ENCODE measurements around the gene ATR. TPM values are rescaled to one million over a fixed set of nuclear protein-coding genes. Genes with fewer than 3 reads are reported as not detected.
A peak's percentile ranks its signal among the peaks of the same experiment; 100 is the strongest.
"Not testable (repeated sequence)": the region's sequence is repeated elsewhere in the genome, so short reads cannot be mapped to it uniquely, and the experiment has no call there.

The ATR gene
- total RNA-seq, 1 donor from 2014 or later: 15.2 TPM

- H3K9me3 Mint-ChIP-seq (ENCODE audit: low read depth): no peaks in the 10 kb centered on the region
- no peak for DNase-seq (ENCODE audit: low spot score)
- no peaks in the 10 kb centered on the region for H3K36me3 Mint-ChIP-seq (ENCODE audit: low read depth)
- peak overlapping the region; percentile 98 for H3K27ac Mint-ChIP-seq (ENCODE audit: unreplicated experiment)
- no peak for TF ChIP-seq CTCF (IDR thresholded peaks at IDR 0.05)
- H3K4me1 Mint-ChIP-seq (ENCODE audit: low read depth): peaks cover 35% of the 10 kb centered on the region
- H3K27me3 Mint-ChIP-seq (ENCODE audit: low read depth): peaks cover 2% of the 10 kb centered on the region
- H3K4me3 Mint-ChIP-seq (ENCODE audit: unreplicated experiment): peak overlapping the region; percentile 94
These were observed 721 bp downstream of the ATR start for GRCh38 chr3:142577696-142578328.

DNA sequence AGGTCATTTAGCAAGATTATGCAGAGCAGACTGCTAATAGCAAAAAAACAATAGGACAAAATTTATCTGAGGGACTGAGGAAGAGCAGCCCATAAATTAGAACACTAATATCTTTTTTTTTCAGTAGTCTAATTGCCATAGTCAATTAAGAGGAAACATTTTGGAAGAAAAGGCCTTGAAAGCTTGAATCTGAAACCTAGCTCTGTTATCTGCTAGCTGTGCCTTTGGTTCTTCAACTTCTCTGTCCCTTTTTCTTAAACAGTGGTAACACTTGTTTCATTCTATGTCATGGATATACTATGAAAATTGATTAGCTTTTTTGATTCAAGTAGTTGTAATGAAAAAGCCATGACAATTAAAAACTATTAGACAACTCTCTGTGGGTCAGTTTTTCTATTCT lies 1.7 kb downstream of the ATR start:
- peaks cover 35% of the 10 kb centered on the region for H3K4me1 Mint-ChIP-seq (ENCODE audit: low read depth)
- no peak for DNase-seq (ENCODE audit: low spot score)
- no peaks in the 10 kb centered on the region for H3K9me3 Mint-ChIP-seq (ENCODE audit: low read depth)
- no peaks in the 10 kb centered on the region for H3K36me3 Mint-ChIP-seq (ENCODE audit: low read depth)
- no peak for TF ChIP-seq CTCF (IDR thresholded peaks at IDR 0.05)
- no peaks in the 10 kb centered on the region for H3K27me3 Mint-ChIP-seq (ENCODE audit: low read depth)
- H3K27ac Mint-ChIP-seq (ENCODE audit: unreplicated experiment): no peak overlapping the region
- H3K4me3 Mint-ChIP-seq (ENCODE audit: unreplicated experiment): peak overlapping the region; percentile 94

GRCh38 chr3:142574665-142575064 lies 3.9 kb downstream of the ATR start:
- Mint-ChIP-seq H3K9me3 (ENCODE audit: low read depth) (no peaks in the 10 kb centered on the region), H3K4me1 (ENCODE audit: low read depth) (peaks cover 34% of the 10 kb centered on the region), H3K27me3 (ENCODE audit: low read depth) (no peaks in the 10 kb centered on the region), H3K36me3 (ENCODE audit: low read depth) (no peaks in the 10 kb centered on the region), H3K4me3 (ENCODE audit: unreplicated experiment) (no peak overlapping the region), H3K27ac (ENCODE audit: unreplicated experiment) (no peak overlapping the region)
- TF ChIP-seq CTCF (IDR thresholded peaks at IDR 0.05): no peak
- no peak for DNase-seq (ENCODE audit: low spot score)

DNA sequence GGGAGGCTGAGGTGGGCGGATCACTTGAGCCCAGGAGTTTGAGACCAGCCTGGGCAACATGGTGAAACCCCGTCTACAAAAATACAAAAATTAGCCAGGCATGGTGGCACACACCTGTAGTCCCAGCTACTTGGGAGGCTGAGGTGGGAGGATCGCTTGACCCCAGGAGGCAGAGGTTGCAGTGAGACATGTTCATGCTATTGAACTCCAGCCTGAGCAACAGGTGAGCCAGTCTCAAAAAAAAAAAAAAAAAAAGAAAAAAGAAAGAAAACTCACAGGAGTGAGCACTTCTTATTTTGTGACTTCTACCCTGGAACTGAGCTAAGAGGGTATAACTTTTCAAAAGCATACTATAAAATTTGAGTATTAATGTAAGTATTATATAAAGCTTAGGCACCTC lies 4.3 kb downstream of the ATR start:
- H3K4me1 Mint-ChIP-seq (ENCODE audit: low read depth): peaks cover 30% of the 10 kb centered on the region
- H3K27me3 Mint-ChIP-seq (ENCODE audit: low read depth); H3K9me3 Mint-ChIP-seq (ENCODE audit: low read depth); H3K4me3 Mint-ChIP-seq (ENCODE audit: unreplicated experiment); H3K36me3 Mint-ChIP-seq (ENCODE audit: low read depth); H3K27ac Mint-ChIP-seq (ENCODE audit: unreplicated experiment); DNase-seq (ENCODE audit: low spot score): not testable (repeated sequence)

- H3K4me3 Mint-ChIP-seq (ENCODE audit: unreplicated experiment); DNase-seq (ENCODE audit: low spot score); H3K36me3 Mint-ChIP-seq (ENCODE audit: low read depth); H3K9me3 Mint-ChIP-seq (ENCODE audit: low read depth); H3K4me1 Mint-ChIP-seq (ENCODE audit: low read depth); H3K27me3 Mint-ChIP-seq (ENCODE audit: low read depth); H3K27ac Mint-ChIP-seq (ENCODE audit: unreplicated experiment): not testable (repeated sequence)
These were observed 9.1 kb downstream of the ATR start for GRCh38 chr3:142569422-142569821.

GRCh38 chr3:142568393-142569017 lies 10.0 kb downstream of the ATR start:
- peaks cover 5% of the 10 kb centered on the region for H3K36me3 Mint-ChIP-seq (ENCODE audit: low read depth)
- H3K27me3 Mint-ChIP-seq (ENCODE audit: low read depth): no peaks in the 10 kb centered on the region
- no peak overlapping the region for H3K4me3 Mint-ChIP-seq (ENCODE audit: unreplicated experiment)
- H3K27ac Mint-ChIP-seq (ENCODE audit: unreplicated experiment): no peak overlapping the region
- no peaks in the 10 kb centered on the region for H3K9me3 Mint-ChIP-seq (ENCODE audit: low read depth)
- DNase-seq (ENCODE audit: low spot score): no peak
- no peak for TF ChIP-seq CTCF (IDR thresholded peaks at IDR 0.05)
- H3K4me1 Mint-ChIP-seq (ENCODE audit: low read depth): peaks cover 3% of the 10 kb centered on the region
